Measurements from ENCODE around the gene VWC2L. TPM values are rescaled to one million over a fixed set of nuclear protein-coding genes. Genes with fewer than 3 reads are reported as not detected.

VWC2L gene
- total RNA-seq = not detected in 2 replicates

GRCh38 chr2:214410918-214411554 lies at the start of gene VWC2L:
TSS of gene VWC2L (plus strand) at chr2:214411054. CDS start at chr2:214414194, 3,140 bp downstream.

